ENCODE measurements around the gene KCNIP1. TPM values are rescaled to one million over a fixed set of nuclear protein-coding genes. Genes with fewer than 3 reads are reported as not detected.

The KCNIP1 gene
- polyA plus RNA-seq, 2 of the 4 experiments (the other 2 are of a cell fraction): not detected

- ATAC-seq: no peak
- H3K4me1 ChIP-seq: peaks cover 26% of the 10 kb centered on the region
- WGBS (ENCODE audit: missing lambda C conversion rate): 78% methylated on average over 5 of the region's 5 CpGs
- no peak overlapping the region for H3K27ac ChIP-seq
- no peak overlapping the region for H3K4me2 ChIP-seq
- TF ChIP-seq HOXA7 (CRISPR knock-in tag; IDR thresholded peaks at IDR 0.05) (no peak), EHMT2 (IDR thresholded peaks at IDR 0.05; ENCODE audit: low read depth) (no peak), HMGXB4 (CRISPR knock-in tag; IDR thresholded peaks at IDR 0.05; ENCODE audit: borderline replicate concordance) (no peak), HDAC2 (IDR thresholded peaks at IDR 0.05) (no peak), E2F6 (IDR thresholded peaks at IDR 0.05; ENCODE audit: borderline replicate concordance, low read depth) (no peak), SREBF2 (IDR thresholded peaks at IDR 0.05) (no peak), HOXB13 (CRISPR knock-in tag; IDR thresholded peaks at IDR 0.05; ENCODE audit: low read depth) (no peak), EP300 (IDR thresholded peaks at IDR 0.05) (no peak), EHF (CRISPR knock-in tag; IDR thresholded peaks at IDR 0.05) (no peak), CEBPB (IDR thresholded peaks at IDR 0.05) (no peak), MYC (IDR thresholded peaks at IDR 0.05; ENCODE audit: borderline replicate concordance, low read length) (no peak), RCOR1 (IDR thresholded peaks at IDR 0.05; ENCODE audit: low read depth, low read length) (no peak), REST (IDR thresholded peaks at IDR 0.05) (no peak)
- no peak for DNase-seq (ENCODE audit: low read depth in 1 of 2, low spot score in 1 of 2)
- H3K4me3 ChIP-seq: no peak overlapping the region
- CTCF ChIA-PET: no interaction called here
- no peak for FAIRE-seq
- no peaks in the 10 kb centered on the region for H3K9me3 ChIP-seq
- POLR2A ChIA-PET: no interaction called here
Measured at GRCh38 chr5:170569101-170569500, 65.3 kb downstream of the KCNIP1 start.

GRCh38 chr5:170570476-170570875 lies 66.7 kb downstream of the KCNIP1 start:
- Histone ChIP-seq H3K4me2 (peak overlapping the region; percentile 70; the same call in 1 of the 3 replicates), H3K9me3 (0 out of 3 replicates have a peak, but pooled peaks cover 2% of the 10 kb centered on the region), H3K4me3 (no peak overlapping the region), H3K27ac (peak overlapping the region in 1 of 2 experiments; percentile 73; a peak in 3 of 6 replicates), H3K4me1 (peaks cover 26% of the 10 kb centered on the region)
- ChIA-PET POLR2A (no interaction called here), CTCF (interaction anchor here (0.8 to 1.2 kb wide), 8 partner anchors 11 to 345 kb away, joined by 3 to 5 read pairs (median 3); no protein-coding TSS in a partner anchor)
- DNase-seq (ENCODE audit: low read depth in 1 of 2, low spot score in 1 of 2) (no peak), ATAC-seq (no peak), FAIRE-seq (no peak)
- TF ChIP-seq KDM5A (IDR thresholded peaks at IDR 0.05) (no peak), CHD2 (IDR thresholded peaks at IDR 0.05; ENCODE audit: low read length, partially characterized antibody) (no peak), NFE2L2 (conservative IDR thresholded peaks at IDR 0.05; ENCODE audit: low read length) (no peak), REST (IDR thresholded peaks at IDR 0.05) (no peak)
- WGBS (ENCODE audit: missing lambda C conversion rate): 58% methylated on average over 8 of the region's 8 CpGs
